HEK293 (cell line): ENCODE data around the gene ZFAND3.

Experiments used
- CTCF ChIA-PET: fragments of 350-600 bp; formaldehyde crosslinking; extraction: SDS; loops from one replicate; lab custom pipeline; 2021; ENCODE audit warnings: antibody characterized with exemption; lab: Yijun Ruan, JAX
- POLR2A ChIA-PET: fragments of 300-600 bp; formaldehyde crosslinking; extraction: SDS; loops from one replicate; lab custom pipeline; 2020; ENCODE audit warnings: antibody characterized with exemption, inconsistent platforms; lab: Yijun Ruan, JAX
- H3K27ac ChIP-seq: fragments of 200-500 bp; sonication (Bioruptor generic); 2 replicates; pipeline ENCODE4 v1.5.1; 2014; ENCODE audit warnings: low read depth, low read length, control low read depth, inconsistent platforms; ENCODE audit errors: extremely low read depth
- H3K36me3 ChIP-seq, 2 experiments: fragments of 200-500 bp in 1 of 2; sonication (Bioruptor generic) in 1 of 2; 1 replicate in 1 of 2; 2 replicates in 1 of 2; pipeline ENCODE4 v1.5.1; 2014 to 2017; ENCODE audit warnings: inconsistent platforms in 2 of 2, low read length in 2 of 2; ENCODE audit not compliant: control insufficient read depth in 2 of 2, insufficient read depth in 1 of 2
- H3K4me1 ChIP-seq: fragments of 200-500 bp; sonication (Bioruptor generic); 2 replicates; pipeline ENCODE4 v1.5.1; 2014; ENCODE audit warnings: mild to moderate bottlenecking, low read length, inconsistent platforms; ENCODE audit not compliant: control insufficient read depth, insufficient read depth
- H3K4me3 ChIP-seq: 2 replicates; pipeline ENCODE4 v1.5.1; 2011; ENCODE audit warnings: low read depth, mild to moderate bottlenecking, control low read depth, low read length, moderate library complexity
- H3K9me3 ChIP-seq: fragments of 200-500 bp; sonication (Bioruptor generic); 2 replicates; pipeline ENCODE4 v1.5.1; 2014; ENCODE audit warnings: low read depth, low read length, inconsistent platforms; ENCODE audit not compliant: control insufficient read depth, insufficient read depth
- BCL11A ChIP-seq: fragments of 450-650 bp; formaldehyde crosslinking; IDR thresholded peaks from 2 replicates; pipeline ENCODE4 v1.5.1; 2016; ENCODE audit warnings: low read depth, missing biosample characterization, missing genetic modification characterization
- HIC1 ChIP-seq: fragments of 450-650 bp; formaldehyde crosslinking; IDR thresholded peaks from 2 replicates; pipeline ENCODE4 v1.5.1; 2016; ENCODE audit warnings: missing biosample characterization, missing genetic modification characterization
- KLF1 ChIP-seq: fragments of 450-650 bp; formaldehyde crosslinking; IDR thresholded peaks from 2 replicates; pipeline ENCODE4 v1.5.1; 2016; ENCODE audit warnings: missing biosample characterization, missing genetic modification characterization
- KLF17 ChIP-seq: fragments of 450-650 bp; formaldehyde crosslinking; IDR thresholded peaks from 2 replicates; pipeline ENCODE4 v1.5.1; 2016; ENCODE audit warnings: missing biosample characterization, missing genetic modification characterization
- OSR2 ChIP-seq: fragments of 450-650 bp; formaldehyde crosslinking; IDR thresholded peaks from 2 replicates; pipeline ENCODE4 v1.5.1; 2016; ENCODE audit warnings: missing biosample characterization, missing genetic modification characterization
- SETDB1 ChIP-seq: IDR thresholded peaks from one replicate; pipeline ENCODE4 v1.6.1; 2017; ENCODE audit warnings: mild to moderate bottlenecking, low read length, moderate library complexity, mixed read lengths; ENCODE audit not compliant: insufficient read length
- WT1 ChIP-seq: fragments of 450-650 bp; formaldehyde crosslinking; IDR thresholded peaks from 2 replicates; pipeline ENCODE4 v1.5.1; 2016; ENCODE audit warnings: missing biosample characterization, missing genetic modification characterization
- YY1 ChIP-seq: fragments of 450-650 bp; formaldehyde crosslinking; IDR thresholded peaks from 2 replicates; pipeline ENCODE4 v1.5.1; 2018; ENCODE audit warnings: missing biosample characterization, missing genetic modification characterization
- ZBTB17 ChIP-seq: fragments of 450-650 bp; formaldehyde crosslinking; IDR thresholded peaks from 2 replicates; pipeline ENCODE4 v1.5.1; 2016; ENCODE audit warnings: missing biosample characterization, missing genetic modification characterization
- ZEB2 ChIP-seq: fragments of 450-650 bp; formaldehyde crosslinking; IDR thresholded peaks from 2 replicates; pipeline ENCODE4 v1.5.1; 2016; ENCODE audit warnings: missing biosample characterization, missing genetic modification characterization
- ZNF146 ChIP-seq: fragments of 450-650 bp; formaldehyde crosslinking; IDR thresholded peaks from 2 replicates; pipeline ENCODE4 v1.5.1; 2016; ENCODE audit warnings: missing biosample characterization, missing genetic modification characterization
- ZNF16 ChIP-seq: fragments of 450-650 bp; formaldehyde crosslinking; IDR thresholded peaks from 2 replicates; pipeline ENCODE4 v1.5.1; 2016; ENCODE audit warnings: low read depth, missing biosample characterization, missing genetic modification characterization
- ZNF26 ChIP-seq: fragments of 450-650 bp; formaldehyde crosslinking; IDR thresholded peaks from 2 replicates; pipeline ENCODE4 v1.5.1; 2016; ENCODE audit warnings: missing biosample characterization, missing genetic modification characterization
- ZNF366 ChIP-seq: fragments of 450-650 bp; formaldehyde crosslinking; conservative IDR thresholded peaks from 2 replicates; pipeline ENCODE4 v1.5.1; 2016; ENCODE audit warnings: missing biosample characterization, missing genetic modification characterization
- ZNF416 ChIP-seq: fragments of 450-650 bp; formaldehyde crosslinking; IDR thresholded peaks from 2 replicates; pipeline ENCODE4 v1.5.1; 2016; ENCODE audit warnings: missing biosample characterization, missing genetic modification characterization
- ZNF549 ChIP-seq: fragments of 450-650 bp; IDR thresholded peaks from 2 replicates; pipeline ENCODE4 v1.5.1; 2018; ENCODE audit warnings: missing biosample characterization, missing genetic modification characterization, mild to moderate bottlenecking, inconsistent platforms, moderate library complexity
- ZNF561 ChIP-seq: fragments of 450-650 bp; IDR thresholded peaks from 2 replicates; pipeline ENCODE4 v1.5.1; 2018; ENCODE audit warnings: missing biosample characterization, missing genetic modification characterization, borderline replicate concordance
- ZNF600 ChIP-seq: fragments of 450-650 bp; formaldehyde crosslinking; IDR thresholded peaks from 2 replicates; pipeline ENCODE4 v1.5.1; 2016; ENCODE audit warnings: missing biosample characterization, missing genetic modification characterization
- ZNF610 ChIP-seq: fragments of 450-650 bp; formaldehyde crosslinking; IDR thresholded peaks from 2 replicates; pipeline ENCODE4 v1.5.1; 2016; ENCODE audit warnings: missing biosample characterization, missing genetic modification characterization, borderline replicate concordance
- TF ChIP-seq, protein P1 (sequence below): fragments of 450-650 bp; formaldehyde crosslinking; IDR thresholded peaks from 2 replicates; pipeline ENCODE4 v1.5.1; 2016; ENCODE audit warnings: missing biosample characterization, missing genetic modification characterization, borderline replicate concordance
- TF ChIP-seq, protein P2 (sequence below): fragments of 450-650 bp; formaldehyde crosslinking; IDR thresholded peaks from 2 replicates; pipeline ENCODE4 v1.5.1; 2017; ENCODE audit warnings: missing biosample characterization, missing genetic modification characterization
- TF ChIP-seq, protein P3 (sequence below): fragments of 450-650 bp; formaldehyde crosslinking; IDR thresholded peaks from 2 replicates; pipeline ENCODE4 v1.5.1; 2016; ENCODE audit warnings: missing biosample characterization, missing genetic modification characterization

The ZFAND3 gene

GRCh38 chr6:38056361-38056760 is 236.8 kb downstream of the ZFAND3 start:
- POLR2A ChIA-PET: no interaction called here
- H3K9me3 ChIP-seq: no peaks in the 10 kb centered on the region
- TF ChIP-seq ZNF416 (tag by site-specific recombination) (no peak), YY1 (tag by site-specific recombination) (no peak), WT1 (tag by site-specific recombination) (0 out of 2 replicates have a peak, but pooled peaks have one; percentile 40), ZNF549 (tag by site-specific recombination) (no peak)
- peaks cover 9% of the 10 kb centered on the region; the same call in 1 of the 2 replicates for H3K4me1 ChIP-seq
- peaks cover 0 to under 1% of the 10 kb centered on the region in 2 experiments; a peak in 1 of 3 replicates for H3K36me3 ChIP-seq
- CTCF ChIA-PET: no interaction called here
- H3K4me3 ChIP-seq: no peak overlapping the region
- no peak overlapping the region for H3K27ac ChIP-seq

DNA sequence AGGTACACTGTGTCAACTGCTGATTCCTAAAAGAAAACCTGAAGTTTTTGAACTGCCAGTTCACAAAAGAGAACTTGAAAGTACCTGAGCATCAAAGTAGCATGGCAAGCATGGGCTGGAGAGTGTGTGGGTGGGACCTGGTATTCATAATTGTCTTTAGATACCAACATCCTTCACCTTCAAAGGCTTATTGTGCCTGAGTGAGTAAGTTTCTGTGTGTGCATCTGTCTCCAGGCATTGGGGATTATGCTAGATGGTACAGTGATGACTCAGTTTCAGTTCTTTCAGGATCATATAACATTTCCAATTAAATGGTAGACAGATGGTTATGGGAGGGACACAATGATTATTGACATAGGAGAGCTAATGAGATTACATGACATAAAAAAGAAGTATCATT is 238.5 kb downstream of the ZFAND3 start:
- H3K36me3 ChIP-seq: peaks cover 12 to 16% of the 10 kb centered on the region in 2 experiments; a peak in 2 of 3 replicates
- POLR2A ChIA-PET: no interaction called here
- no peaks in the 10 kb centered on the region for H3K9me3 ChIP-seq
- CTCF ChIA-PET: interaction anchor here (0.7 to 1.1 kb wide), 3 partner anchors 14 to 198 kb away, joined by 3 to 4 read pairs (median 3); no protein-coding TSS in a partner anchor
- H3K27ac ChIP-seq: no peak overlapping the region
- peaks cover 9% of the 10 kb centered on the region; the same call in 1 of the 2 replicates for H3K4me1 ChIP-seq
- H3K4me3 ChIP-seq: no peak overlapping the region
- TF ChIP-seq OSR2 (tag by site-specific recombination) (peak; percentile 73; the same call in 1 of the 2 replicates), ZNF366 (tag by site-specific recombination) (peak; percentile 43), ZNF561 (tag by site-specific recombination) (no peak), ZNF146 (tag by site-specific recombination) (peak; percentile 80), ZNF26 (no peak), ZEB2 (tag by site-specific recombination) (peak; percentile 61; the same call in 1 of the 2 replicates), WT1 (tag by site-specific recombination) (peak; percentile 98), KLF1 (tag by site-specific recombination) (peak; percentile 61), HIC1 (tag by site-specific recombination) (peak; percentile 27; the same call in 1 of the 2 replicates), SETDB1 (no peak), ZNF600 (tag by site-specific recombination) (0 out of 2 replicates have a peak, but pooled peaks have one; percentile 23), ZNF16 (tag by site-specific recombination) (no peak), ZNF610 (tag by site-specific recombination) (no peak), KLF17 (tag by site-specific recombination) (peak; percentile 62; the same call in 1 of the 2 replicates), BCL11A (tag by site-specific recombination) (0 out of 2 replicates have a peak, but pooled peaks have one; percentile 44), ZBTB17 (peak; percentile 61)
- TF ChIP-seq, protein P1, sequence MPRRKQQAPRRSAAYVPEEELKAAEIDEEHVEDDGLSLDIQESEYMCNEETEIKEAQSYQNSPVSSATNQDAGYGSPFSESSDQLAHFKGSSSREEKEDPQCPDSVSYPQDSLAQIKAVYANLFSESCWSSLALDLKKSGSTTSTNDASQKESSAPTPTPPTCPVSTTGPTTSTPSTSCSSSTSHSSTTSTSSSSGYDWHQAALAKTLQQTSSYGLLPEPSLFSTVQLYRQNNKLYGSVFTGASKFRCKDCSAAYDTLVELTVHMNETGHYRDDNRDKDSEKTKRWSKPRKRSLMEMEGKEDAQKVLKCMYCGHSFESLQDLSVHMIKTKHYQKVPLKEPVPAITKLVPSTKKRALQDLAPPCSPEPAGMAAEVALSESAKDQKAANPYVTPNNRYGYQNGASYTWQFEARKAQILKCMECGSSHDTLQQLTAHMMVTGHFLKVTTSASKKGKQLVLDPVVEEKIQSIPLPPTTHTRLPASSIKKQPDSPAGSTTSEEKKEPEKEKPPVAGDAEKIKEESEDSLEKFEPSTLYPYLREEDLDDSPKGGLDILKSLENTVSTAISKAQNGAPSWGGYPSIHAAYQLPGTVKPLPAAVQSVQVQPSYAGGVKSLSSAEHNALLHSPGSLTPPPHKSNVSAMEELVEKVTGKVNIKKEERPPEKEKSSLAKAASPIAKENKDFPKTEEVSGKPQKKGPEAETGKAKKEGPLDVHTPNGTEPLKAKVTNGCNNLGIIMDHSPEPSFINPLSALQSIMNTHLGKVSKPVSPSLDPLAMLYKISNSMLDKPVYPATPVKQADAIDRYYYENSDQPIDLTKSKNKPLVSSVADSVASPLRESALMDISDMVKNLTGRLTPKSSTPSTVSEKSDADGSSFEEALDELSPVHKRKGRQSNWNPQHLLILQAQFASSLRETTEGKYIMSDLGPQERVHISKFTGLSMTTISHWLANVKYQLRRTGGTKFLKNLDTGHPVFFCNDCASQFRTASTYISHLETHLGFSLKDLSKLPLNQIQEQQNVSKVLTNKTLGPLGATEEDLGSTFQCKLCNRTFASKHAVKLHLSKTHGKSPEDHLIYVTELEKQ (tag by site-specific recombination): peak; percentile 32; the same call in 1 of the 2 replicates
- TF ChIP-seq, protein P2, sequence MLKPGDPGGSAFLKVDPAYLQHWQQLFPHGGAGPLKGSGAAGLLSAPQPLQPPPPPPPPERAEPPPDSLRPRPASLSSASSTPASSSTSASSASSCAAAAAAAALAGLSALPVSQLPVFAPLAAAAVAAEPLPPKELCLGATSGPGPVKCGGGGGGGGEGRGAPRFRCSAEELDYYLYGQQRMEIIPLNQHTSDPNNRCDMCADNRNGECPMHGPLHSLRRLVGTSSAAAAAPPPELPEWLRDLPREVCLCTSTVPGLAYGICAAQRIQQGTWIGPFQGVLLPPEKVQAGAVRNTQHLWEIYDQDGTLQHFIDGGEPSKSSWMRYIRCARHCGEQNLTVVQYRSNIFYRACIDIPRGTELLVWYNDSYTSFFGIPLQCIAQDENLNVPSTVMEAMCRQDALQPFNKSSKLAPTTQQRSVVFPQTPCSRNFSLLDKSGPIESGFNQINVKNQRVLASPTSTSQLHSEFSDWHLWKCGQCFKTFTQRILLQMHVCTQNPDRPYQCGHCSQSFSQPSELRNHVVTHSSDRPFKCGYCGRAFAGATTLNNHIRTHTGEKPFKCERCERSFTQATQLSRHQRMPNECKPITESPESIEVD: peak; percentile 42; the same call in 1 of the 2 replicates
- TF ChIP-seq, protein P3, sequence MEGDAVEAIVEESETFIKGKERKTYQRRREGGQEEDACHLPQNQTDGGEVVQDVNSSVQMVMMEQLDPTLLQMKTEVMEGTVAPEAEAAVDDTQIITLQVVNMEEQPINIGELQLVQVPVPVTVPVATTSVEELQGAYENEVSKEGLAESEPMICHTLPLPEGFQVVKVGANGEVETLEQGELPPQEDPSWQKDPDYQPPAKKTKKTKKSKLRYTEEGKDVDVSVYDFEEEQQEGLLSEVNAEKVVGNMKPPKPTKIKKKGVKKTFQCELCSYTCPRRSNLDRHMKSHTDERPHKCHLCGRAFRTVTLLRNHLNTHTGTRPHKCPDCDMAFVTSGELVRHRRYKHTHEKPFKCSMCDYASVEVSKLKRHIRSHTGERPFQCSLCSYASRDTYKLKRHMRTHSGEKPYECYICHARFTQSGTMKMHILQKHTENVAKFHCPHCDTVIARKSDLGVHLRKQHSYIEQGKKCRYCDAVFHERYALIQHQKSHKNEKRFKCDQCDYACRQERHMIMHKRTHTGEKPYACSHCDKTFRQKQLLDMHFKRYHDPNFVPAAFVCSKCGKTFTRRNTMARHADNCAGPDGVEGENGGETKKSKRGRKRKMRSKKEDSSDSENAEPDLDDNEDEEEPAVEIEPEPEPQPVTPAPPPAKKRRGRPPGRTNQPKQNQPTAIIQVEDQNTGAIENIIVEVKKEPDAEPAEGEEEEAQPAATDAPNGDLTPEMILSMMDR (tag by site-specific recombination): no peak
